Stimulated activated CD8-positive, alpha-beta memory T cell treated with anti-CD3 and anti-CD28 coated beads, Interleukin-15, amount 100 ng/mL, for 24 hours (primary cell): Measurements from ENCODE around the gene NCR2.

Experiments
- DNase-seq: peaks from one replicate; pipeline ENCODE4 v3.0.0-alpha.2; 2020; ENCODE audit warnings: low read depth

Gene NCR2

GRCh38 chr6:41331401-41332150, 3.8 kb upstream of the NCR2 start:
- DNase-seq: no peak

- no peak for DNase-seq
Measured at GRCh38 chr6:41332241-41332640, 3.2 kb upstream of the NCR2 start.

DNA sequence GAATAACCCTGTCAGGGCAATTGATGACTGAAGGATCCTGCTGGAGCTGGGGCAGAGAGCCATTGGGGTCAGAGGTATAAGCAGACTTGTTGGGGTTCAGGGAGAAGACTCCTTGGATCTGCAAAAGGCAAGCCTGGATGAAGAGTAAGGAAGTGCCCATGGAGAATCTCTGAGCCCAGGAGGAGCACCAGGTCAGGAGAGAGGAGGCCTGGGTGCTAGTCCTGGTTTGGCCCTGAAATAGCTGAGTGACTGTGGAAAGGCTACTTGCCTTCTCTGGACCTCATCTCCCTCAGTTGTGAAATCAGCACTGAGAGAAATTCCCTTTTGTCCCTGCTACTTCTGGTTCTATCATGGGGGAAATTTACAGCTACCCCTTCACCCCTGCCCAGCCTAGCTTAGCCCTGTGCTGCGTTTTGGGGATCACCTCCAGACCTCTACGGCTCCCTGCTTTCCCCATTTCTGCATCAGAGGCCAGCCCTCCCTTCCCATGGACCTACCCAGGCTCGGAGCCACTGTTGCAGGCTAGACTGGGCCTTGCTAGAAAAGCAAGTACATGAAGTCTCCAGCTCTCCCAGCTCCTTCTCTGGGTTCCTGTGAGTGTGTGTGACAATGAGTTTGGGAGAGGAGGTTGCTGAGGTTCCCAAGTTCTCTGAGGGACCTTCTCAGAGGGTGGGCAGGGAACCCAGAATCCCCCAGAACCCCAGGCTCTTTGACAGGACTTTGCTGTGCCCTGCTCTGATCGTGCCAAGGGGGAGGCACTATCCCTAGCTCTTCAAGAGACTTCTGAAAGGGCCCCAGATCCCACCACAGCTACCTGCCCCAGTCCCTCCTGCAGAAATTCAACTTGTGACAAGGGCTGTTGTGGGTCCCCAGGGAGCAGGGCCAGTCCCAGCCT, 2.3 kb upstream of the NCR2 start:
- DNase-seq: no peak

DNA sequence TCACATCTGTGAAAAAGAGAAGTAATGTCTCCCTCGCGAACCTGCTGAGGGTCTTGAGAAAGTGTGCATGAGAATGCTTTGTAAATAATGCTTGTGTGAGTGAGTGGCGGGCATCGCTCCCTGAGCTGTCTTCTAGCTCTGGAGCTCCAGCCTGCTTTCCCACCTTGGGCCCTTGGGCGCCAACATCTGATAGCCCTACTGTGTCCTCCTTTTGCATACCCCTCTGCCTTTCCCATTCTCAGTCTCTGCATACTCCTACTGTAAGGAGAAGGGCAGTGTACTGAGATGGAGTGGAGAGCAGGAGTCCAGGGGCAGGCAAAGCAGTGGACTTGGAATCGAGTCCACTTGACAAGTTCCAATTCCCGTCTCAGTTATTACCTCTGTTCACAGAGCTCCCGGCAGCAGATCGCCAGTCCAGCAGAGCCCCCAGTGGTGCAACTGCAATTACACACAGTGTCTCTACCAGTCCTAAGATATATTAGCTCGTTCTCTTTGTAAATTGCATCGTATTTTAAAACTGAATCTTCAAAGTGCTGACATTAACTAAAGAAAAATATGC, 847 bp upstream of the NCR2 start:
- no peak for DNase-seq

GRCh38 chr6:41335943-41336342, 535 bp downstream of the NCR2 start:
- DNase-seq: no peak

GRCh38 chr6:41336824-41337223, 1.4 kb downstream of the NCR2 start:
- DNase-seq: no peak

GRCh38 chr6:41337709-41338108, 2.3 kb downstream of the NCR2 start:
- no peak for DNase-seq

GRCh38 chr6:41338659-41339058, 3.3 kb downstream of the NCR2 start:
- DNase-seq: no peak

DNA sequence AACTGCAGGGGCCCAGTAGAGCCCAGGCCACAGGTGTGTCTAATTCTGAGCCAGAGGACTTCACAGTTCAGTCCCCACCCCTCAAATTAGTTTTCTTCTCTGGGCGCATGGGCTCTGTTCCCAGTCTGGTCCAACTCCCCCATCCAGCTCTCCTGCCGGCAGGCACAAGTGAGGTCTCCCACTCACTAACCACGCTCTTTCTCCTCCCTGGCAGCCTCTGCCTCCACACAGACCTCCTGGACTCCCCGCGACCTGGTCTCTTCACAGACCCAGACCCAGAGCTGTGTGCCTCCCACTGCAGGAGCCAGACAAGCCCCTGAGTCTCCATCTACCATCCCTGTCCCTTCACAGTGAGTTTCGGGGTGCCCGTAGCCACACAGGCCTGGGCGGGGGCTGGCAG, 6.2 kb downstream of the NCR2 start:
- DNase-seq: no peak

DNA sequence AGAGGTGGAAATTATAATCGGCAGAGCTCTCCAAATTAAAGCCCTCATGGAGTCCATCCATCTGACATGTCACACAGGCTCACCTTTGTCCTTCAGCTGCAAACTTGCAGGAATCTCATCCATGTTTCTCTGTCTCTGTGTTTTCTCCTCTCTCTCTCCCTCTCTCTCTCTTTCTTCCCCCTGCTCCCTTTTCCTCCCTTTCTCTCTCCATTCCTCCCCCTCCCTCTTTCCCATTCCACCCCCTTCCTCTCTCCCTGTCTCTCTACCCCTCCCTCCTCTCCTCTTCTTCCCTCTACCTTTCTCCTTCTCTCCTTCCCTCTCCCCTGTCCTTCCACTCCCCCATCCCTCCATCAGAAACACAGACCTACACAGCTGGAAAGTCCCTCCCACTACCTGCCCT, 6.8 kb downstream of the NCR2 start:
- no peak for DNase-seq

DNA sequence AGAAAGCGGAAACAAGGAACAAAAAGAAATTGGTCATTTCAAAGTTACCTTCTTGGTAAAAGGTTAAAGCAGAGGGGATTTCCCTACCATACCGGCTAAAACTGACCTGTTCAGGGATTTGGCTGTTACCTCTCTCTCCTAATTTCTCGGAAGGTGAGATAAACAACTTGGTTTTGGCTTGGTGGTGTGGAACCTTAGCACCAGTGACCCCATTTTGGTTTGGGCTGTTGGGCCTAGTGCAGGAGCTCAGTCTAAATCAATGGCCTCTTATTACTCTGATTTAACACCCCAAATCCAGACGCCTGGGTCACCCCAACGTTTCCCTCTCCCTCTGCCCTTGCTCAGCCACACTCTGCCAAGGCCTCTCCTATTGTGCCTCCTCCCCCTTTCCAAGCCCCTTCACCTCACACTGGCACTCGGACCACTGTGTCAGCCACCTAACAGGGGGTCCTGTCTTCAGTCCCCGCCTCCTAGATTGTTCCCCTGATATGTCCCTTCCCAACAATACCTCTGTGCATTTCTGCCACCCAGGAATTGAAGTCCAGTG, 8.3 kb downstream of the NCR2 start:
- no peak for DNase-seq

DNA sequence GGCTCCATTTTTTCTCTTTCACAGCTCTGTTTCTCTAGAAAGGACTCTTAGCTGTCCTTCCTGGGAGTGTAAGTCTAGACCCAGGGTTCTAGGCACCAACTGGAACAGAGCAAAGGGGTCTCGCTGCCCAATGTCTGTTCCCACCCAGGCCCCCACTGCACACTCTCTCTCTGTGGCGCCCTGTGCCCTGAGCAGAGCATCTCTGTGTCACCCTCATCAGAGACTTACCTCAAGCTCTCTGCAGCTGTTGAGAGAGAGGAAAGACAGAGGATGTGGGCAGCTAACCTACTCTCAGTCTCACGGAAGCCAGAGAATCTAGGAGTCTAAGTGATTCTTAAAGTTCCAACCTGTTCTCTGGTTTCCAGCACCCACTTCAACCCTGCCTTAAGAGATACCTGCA, 9.5 kb downstream of the NCR2 start:
- DNase-seq: no peak

GRCh38 chr6:41345901-41346300, 10.5 kb downstream of the NCR2 start:
- DNase-seq: no peak

- no peak for DNase-seq
Measured at GRCh38 chr6:41346441-41346840, 11.0 kb downstream of the NCR2 start.

DNA sequence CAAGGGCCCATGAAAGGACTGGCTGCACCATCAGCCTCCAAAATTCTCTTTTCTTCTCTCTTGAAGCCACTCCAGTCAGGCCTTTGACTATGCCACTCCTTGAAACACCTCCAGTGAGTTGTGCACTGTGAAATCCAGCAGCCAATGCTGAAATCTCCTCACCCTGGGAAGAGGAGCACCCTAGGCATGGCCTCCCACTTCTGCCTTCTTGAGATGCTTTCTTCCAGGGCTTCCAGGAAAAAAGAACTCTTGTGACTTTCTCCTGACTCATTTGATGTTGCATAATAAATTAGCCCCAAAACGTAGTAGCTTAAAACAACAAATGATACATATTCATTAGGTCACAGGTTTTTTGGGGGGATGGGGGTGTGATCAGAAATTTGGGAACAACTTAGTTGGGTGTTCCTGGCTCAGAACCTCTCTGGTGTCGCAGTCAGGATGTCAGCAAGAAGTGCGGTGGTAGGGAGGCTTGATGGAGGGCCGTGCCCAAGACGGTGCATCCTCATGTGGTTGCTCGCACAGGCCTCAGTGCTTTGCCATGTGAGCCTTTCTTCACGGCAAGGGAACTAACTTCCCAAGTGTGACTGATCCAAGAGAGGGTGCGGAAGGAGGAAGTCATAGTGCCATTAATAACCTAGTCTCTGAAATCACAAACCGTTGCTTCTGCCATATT, 12.1 kb downstream of the NCR2 start:
- no peak for DNase-seq

DNA sequence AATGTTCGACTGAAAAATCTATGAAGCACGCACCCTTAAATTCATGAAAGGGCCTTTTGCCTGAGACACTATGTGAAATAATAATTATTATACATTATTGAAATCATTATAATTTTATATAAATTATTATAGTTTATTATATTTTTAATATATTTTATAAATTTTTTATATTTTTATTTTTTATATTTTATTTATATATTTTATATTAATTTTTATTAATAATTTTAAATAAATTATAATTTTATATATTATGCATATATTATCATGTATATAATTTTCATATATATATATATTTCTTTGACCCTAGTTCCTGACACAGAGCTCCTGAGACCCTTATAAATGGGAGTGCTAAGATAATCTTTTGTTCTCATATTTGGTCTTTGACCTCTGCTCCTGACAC, 13.5 kb downstream of the NCR2 start:
- no peak for DNase-seq

GRCh38 chr6:41352396-41352795, 17.0 kb downstream of the NCR2 start:
- no peak for DNase-seq

- no peak for DNase-seq
Measured at GRCh38 chr6:41352907-41353306, 17.5 kb downstream of the NCR2 start.

GRCh38 chr6:41353333-41353732, 17.9 kb downstream of the NCR2 start:
- DNase-seq: no peak

DNA sequence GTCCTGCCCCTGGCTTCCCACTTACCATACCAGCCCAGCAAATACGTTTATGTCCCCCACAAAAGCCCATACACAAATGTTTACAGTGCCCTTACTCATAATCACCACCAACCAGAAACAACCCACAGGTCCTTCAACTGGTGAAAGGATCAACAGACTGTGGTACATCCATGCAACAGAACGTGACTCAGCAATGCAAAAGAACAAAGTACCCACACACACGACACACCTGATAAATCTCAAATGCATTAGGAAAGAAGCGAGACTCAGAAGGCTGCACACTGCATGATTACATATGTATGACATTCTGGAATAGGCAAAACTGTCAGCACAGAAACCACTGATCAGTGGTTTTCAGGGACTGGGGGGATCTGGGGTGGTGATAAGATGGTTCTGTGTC, 20.5 kb downstream of the NCR2 start:
- no peak for DNase-seq

GRCh38 chr6:41356825-41357224, 21.4 kb downstream of the NCR2 start:
- no peak for DNase-seq

DNA sequence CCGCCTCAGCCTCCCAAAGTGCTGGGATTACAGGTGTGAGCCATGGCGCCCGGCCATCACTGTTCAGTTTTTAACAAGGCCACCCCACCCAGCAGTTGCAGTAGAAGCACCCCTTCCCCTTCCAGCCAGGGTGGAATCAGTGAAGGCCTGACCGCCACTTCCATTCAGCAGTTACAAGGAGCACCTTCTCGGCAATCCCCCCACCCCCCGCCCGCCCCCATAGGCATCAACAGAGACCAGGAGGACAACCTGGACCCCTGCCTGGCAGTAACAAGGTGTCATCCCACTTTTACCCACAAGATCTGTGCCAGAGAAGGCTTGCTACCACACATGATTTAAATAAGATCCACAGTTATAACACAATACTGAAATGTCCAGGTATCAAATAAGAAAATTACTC, 23.1 kb downstream of the NCR2 start:
- DNase-seq: no peak
